GM19468 (cell line): ENCODE results near the gene POFUT1.
"Not testable (repeated sequence)": the region's sequence is repeated elsewhere in the genome, so short reads cannot be mapped to it uniquely, and the experiment has no call there.

Experiments
- ATAC-seq: cut with Tn5 transposase; IDR thresholded peaks from one replicate; pipeline ENCODE4 v1.9.1; 2021; ENCODE audit warnings: mild to moderate bottlenecking, moderate library complexity, moderate number of reproducible peaks; ENCODE audit not compliant: unreplicated experiment; ENCODE audit errors: extremely low read depth

The POFUT1 gene

DNA sequence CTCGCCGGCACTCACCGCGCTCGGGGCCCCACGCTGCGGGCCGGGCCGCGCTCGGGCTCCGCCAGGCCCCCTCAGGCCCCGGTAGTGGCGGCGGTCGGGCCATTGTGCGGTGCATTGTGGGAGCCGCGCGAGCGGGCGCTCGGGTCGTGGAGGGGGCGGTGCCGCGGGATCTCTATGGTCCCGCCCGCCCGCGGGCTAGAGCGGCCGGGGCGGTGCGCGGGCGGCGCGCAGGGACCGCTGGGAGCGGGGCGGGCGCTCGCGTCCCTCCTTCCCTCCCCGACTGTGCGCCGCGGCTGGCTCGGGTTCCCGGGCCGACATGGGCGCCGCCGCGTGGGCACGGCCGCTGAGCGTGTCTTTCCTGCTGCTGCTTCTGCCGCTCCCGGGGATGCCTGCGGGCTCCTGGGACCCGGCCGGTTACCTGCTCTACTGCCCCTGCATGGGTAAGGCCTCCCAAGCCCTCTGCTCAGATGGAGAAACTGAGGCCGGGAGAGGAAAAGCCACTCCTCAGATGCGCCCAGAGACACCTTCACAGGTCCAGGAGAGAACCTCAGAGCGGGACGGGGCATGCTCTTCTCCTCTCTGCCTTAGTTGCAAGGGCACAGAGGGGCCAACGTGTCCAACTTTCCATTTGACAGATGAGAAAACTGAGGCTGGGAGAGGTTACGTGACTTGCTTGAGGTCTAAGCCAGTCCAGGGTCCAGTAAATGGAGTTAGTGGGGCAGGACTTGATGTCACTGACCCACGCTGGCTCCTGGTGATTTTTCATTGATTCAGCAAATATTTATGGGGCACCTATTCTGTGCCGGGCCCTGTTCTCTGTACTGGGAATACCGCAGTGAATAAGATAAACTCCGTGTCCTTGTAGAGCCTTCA is at the start of gene POFUT1, which contains the start of gene PLAGL2:
POFUT1 (plus strand) TSS at position 255 of the 873 bp plus-strand sequence; CDS start at position 317, 62 bp downstream.
PLAGL2 (minus strand) TSS at position 118 of the 873 bp plus-strand sequence. CDS start 5,565 bp downstream, outside the sequence.
- ATAC-seq, result peak; percentile 62

DNA sequence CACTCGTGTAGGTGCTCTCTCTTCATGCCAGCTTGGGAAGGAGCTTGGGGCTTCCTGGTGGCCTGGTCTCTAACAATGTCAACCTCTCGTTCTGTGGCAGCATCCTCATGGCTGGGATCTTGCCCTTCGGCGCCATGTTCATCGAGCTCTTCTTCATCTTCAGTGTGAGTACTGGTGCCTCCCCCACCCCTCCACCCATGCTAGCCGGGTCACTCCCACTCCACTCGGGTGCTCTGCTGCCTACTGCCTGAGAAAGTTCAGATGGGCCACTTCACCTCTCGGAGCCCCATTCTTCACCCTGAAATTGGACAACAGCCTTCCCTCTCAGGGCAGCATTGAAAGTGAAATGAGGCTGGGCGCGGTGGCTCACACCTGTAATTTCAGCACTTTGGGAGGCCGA is 49.3 kb upstream of the POFUT1 start:
- ATAC-seq, result no peak

DNA sequence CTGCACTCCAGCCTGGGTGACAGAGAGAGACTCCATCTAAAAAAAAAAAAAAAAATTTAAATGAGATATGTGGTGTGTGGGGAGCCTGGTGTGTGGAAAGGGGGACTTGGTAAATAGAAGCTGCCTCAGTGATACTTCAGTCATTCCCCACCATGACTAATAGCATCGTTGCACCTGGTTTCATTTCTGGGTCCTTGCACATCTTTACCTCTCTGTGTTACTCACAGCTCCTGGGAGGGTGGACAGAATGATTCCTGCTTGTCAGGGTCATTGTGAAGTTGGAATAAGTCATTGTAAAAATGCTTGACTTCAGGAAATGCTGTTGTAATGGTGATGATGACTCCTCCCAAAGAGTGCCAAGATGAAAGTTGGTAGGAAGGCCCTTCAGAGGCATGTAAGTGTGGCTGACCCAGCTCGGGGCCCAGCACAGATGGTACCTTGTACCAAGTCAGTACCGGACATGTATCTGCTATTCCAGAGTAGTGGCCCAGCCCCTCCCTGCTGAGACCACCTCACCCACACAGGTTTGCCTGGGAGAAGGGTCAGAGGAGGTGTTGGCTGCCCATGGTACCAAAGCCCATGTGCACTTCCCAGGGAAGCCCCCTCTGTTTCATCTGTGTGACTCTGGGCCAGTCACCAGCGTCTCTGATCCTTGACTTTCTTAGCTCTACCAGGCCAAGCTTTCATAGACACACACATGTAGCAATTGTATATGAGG is 48.6 kb upstream of the POFUT1 start:
- no peak for ATAC-seq

DNA sequence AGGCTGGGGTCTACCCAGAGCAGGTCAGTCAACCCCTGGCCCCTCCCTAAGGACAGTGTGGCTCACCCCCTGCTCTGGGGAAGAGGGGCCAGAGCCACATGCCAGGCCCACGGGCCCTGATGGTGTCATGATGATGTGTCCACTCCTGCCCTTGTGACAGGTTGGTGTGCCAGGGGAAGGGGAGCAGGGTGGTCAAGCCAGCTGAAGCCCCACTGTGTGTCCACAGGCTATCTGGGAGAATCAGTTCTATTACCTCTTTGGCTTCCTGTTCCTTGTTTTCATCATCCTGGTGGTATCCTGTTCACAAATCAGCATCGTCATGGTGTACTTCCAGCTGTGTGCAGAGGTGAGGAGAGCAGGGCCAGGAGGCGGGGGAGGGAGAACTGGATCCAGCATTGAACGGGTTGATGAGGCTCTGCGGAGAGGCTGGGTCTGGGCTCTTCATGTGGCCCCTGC is 47.9 kb upstream of the POFUT1 start:
- no peak for ATAC-seq

GRCh38 chr20:32160341-32160740 is 47.3 kb upstream of the POFUT1 start:
- ATAC-seq, result no peak

DNA sequence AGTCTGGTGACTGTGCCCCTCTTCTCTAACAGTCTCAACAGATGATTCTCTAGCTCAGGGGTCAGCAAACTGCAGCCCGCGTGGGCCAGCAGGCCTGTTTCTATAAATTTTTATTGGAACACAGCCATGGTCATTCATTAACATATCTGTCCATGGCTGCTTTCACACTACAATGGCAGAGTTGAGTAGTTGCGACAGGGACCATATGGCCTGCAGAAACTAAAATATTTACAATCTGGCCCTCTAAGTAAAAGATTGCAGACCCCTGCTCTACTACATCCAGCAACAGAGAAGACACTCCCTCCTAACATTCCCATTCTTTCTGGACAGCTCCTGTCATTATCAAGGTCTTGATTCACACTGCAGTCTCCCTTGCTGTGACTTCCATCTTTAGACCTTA is 45.3 kb upstream of the POFUT1 start:
- ATAC-seq, result no peak

GRCh38 chr20:32163951-32164350 is 43.7 kb upstream of the POFUT1 start:
- no peak for ATAC-seq

- ATAC-seq, result no peak
Measured at GRCh38 chr20:32164984-32165735, 42.5 kb upstream of the POFUT1 start.

DNA sequence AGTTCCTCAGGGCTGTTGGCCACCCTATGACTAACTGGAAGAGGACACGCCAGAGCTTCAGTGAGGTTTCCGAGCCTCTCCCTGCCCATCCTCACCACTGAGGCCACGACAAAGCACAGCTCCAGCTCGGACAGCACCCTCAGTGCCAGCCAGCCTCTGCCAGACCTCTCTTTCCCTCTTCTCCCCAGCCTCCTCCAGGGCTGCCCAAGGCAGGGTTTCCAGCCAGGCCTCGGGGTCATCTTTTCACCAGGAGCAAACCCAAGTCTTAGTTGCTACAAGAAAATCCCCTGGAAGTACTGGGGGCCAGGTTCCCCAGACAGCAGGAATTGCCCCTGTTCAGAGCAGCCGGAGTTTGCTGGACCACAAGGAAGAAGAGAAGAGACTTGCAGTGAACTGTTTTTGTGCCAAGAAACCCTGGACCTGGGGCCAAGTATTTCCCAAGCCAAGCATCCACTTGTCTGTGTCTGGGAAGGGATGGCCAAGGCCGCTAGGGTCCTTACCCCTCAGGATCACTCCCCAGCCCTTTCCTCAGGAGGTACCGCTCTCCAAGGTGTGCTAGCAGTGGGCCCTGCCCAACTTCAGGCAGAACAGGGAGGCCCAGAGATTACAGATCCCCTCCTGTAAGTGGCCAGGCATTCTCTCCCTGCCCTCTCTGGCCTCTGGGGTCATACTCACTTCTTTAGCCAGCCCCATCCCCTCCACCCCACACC is 41.7 kb upstream of the POFUT1 start:
- ATAC-seq, result no peak

DNA sequence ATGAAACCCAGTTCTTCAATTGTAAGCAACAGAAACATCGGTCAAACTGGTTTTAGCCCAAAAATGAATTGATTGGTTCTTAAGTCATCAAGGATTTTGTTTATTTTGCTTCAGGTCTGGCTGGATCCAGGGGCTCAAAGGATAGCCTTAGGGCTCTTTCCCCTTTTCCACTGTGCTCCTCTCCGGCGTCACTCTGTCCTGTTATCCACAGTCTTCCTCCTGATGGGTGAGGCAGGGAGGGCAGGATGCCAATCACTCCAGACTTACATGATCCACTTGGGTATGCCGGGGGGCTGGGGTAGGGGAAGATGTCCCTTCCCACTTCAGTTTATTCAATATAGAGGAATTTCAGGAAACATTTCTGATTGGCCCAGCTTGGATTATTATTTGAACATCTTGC is 40.1 kb upstream of the POFUT1 start:
- no peak for ATAC-seq

DNA sequence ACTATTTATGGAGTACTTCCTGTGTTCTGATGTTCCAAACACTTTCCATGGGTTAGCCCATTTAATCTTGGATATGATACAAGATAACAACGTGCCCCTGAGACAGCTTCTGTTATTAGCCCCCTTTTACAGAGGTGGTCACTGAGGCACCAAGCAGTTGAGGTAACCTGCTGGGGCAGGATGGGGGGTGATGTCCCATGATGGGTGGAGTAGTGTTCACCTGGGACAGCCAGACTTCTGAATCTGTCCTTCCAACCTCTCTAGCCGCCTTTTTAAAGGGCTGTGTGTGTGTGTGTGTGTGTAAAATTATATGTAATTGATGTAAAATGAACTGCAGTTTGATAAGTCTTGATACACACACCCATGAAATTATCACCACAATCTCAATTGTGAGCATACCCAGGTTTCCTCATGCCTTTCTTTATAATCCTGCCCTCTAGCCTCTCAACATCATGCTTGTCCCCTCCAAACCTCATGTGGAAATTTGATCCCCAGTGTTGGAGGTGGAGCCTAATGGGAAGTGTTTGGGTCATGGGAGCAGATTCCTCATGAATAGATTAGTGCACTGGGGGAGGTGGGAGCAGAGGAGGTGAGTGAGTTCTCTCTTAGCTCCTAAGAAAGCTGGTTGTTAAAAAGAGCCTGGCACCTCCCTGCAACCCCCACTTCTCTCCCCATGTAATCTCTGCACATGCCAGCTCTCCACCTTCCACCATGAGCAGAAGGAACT is 39.3 kb upstream of the POFUT1 start:
- no peak for ATAC-seq

GRCh38 chr20:32177696-32178095 is 30.0 kb upstream of the POFUT1 start:
- not testable (repeated sequence) for ATAC-seq

DNA sequence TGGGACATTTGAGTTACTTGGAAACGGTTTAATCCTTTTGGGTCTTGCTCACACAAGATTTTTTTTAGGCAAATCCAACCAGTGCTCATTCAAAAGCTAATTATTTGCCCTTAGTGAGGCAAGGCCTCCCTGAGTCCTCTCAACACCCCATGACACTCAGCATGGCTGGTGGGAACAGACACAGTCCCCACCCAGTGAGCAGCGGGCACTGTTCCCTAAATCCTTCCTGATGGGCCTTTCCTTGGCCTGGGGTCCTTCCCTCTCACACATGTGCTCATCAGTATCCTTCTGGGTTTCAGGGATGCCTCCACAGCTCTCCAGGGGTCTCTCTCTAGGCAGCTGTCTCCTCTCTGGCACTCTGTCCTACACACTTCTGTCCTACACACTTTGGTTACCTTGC is 28.2 kb upstream of the POFUT1 start:
- no peak for ATAC-seq

DNA sequence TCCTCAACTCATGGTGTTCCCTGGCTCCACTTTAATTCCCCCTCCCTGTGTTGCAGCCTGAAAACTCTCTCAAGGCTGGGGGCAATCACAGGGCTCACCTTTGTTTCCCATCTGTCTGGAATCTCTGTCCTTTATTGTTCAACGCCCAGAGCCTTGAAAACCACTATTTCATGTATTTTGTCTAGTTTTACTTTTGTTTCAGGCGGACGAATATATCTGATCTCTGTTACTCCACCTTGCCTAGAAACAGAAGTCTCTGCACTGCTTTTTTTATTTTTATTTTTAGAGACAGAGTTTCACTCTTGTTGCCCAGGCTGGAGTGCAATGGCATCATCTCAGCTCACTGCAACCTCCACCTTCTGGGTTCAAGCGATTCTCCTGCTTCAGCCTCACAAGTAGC is 27.7 kb upstream of the POFUT1 start:
- ATAC-seq, result no peak

- no peak for ATAC-seq
Measured at GRCh38 chr20:32181606-32182005, 26.1 kb upstream of the POFUT1 start.

DNA sequence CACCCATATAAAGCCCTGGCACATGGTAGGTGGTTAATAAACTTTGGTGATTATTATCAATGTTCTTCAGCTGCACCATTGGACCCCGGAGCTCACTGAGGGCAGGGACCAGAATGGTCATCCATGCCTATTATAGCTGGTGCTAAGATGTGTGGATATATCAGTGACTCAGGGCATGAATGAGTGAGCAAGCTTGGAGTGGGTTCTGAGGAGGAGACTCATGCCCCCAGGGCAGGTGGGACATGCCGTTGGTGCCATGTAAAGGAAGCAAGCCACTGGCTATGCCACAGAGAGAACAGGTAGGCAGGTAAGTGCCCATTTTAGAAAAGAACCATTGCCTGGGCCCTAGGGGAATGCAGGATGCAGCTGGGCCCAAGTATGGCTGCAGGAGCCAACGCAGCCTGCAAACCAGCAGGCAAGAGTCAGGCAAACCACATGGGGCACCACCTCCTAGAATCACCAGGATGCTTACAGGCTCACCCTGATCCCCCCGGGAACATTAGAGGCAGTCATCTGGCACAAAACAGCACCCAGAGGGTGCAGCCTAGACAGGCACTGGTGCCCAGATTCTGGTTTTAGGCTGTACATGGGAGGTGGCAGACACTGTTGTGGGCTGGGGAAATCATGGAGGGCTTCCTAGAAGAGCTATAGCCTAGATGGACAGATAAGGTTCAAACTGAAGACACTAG is 23.6 kb upstream of the POFUT1 start:
- ATAC-seq, result no peak

- ATAC-seq, result no peak
Measured at GRCh38 chr20:32184961-32185603, 22.6 kb upstream of the POFUT1 start.

DNA sequence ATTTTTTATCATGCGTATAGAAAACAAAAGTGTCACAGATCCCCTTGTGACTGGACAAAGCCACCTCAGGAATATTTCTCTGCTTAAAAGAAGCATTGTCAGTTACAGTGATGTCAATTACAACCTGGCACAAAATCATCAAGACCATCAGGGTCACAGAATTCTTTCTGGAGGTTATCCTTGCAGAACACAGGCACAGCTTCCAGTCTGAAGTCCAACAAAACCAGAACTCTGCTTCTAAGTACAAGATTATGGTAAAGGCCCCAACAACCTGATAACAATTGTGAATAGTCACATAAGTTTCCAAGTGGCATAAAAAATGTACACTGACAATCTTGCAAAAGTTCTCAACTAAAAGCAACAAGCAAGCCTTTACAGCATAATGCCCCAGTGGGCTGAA is 21.2 kb upstream of the POFUT1 start:
- ATAC-seq, result no peak
